ENCODE measurements around the gene GNAQ.

- TF ChIP-seq CTCF (IDR thresholded peaks at IDR 0.05) (no peak), POLR2A (IDR thresholded peaks at IDR 0.05) (no peak)
Measured at GRCh38 chr9:77872863-77873262, 158.7 kb downstream of the GNAQ start.
